ENCODE measurements around the gene PLXNA4. TPM values are rescaled to one million over a fixed set of nuclear protein-coding genes. Genes with fewer than 3 reads are reported as not detected.
A peak's percentile ranks its signal among the peaks of the same experiment; 100 is the strongest.

PLXNA4 gene
- total and polyA plus RNA-seq, 10 donors, result 0.15 to 14.7 (median 8.7) TPM

DNA sequence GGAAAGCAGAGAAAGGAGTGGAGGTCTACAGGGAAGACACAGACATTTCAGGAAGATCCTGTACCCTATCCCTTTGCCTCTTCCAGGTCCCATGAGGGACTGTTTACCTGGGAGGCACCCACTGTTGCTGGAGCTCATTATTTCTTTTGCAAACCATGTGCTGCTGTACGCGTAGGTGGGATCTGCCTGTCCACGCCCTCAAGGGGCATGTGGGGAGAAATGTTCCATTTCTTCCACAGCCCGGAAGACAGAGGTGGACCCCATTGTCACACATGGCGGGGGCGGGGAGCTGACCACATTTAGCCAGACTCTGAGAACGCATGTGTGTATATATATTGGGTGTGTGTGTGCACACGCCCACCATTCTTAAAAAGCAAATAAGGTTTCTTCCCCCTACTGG is 2.0 kb downstream of the PLXNA4 start:
- no peak overlapping the region for H3K27ac ChIP-seq
- peaks cover 10 to 69% (median 32%) of the 10 kb centered on the region in 6 donors for H3K4me1 ChIP-seq
- peak overlapping the region in 2 of 8 donors; percentile 46 to 73 for H3K4me3 ChIP-seq
- 23 to 38% (median 29%) methylated on average over 8 of the region's 8 CpGs for WGBS, 5 donors
- no peaks in the 10 kb centered on the region for H3K36me3 ChIP-seq
- no peak for DNase-seq
- intact Hi-C loops (cut with DNase I; ENCODE audit: low total_unique reads), result no loop called here
- H3K9me3 ChIP-seq, result no peaks in the 10 kb centered on the region
- peaks cover 0 to 97% (median 58%) of the 10 kb centered on the region in 7 donors for H3K27me3 ChIP-seq (replicated peaks in 1 of 7)
- TF ChIP-seq POLR2A (IDR thresholded peaks at IDR 0.05), result no peak
- TF ChIP-seq, protein P1, sequence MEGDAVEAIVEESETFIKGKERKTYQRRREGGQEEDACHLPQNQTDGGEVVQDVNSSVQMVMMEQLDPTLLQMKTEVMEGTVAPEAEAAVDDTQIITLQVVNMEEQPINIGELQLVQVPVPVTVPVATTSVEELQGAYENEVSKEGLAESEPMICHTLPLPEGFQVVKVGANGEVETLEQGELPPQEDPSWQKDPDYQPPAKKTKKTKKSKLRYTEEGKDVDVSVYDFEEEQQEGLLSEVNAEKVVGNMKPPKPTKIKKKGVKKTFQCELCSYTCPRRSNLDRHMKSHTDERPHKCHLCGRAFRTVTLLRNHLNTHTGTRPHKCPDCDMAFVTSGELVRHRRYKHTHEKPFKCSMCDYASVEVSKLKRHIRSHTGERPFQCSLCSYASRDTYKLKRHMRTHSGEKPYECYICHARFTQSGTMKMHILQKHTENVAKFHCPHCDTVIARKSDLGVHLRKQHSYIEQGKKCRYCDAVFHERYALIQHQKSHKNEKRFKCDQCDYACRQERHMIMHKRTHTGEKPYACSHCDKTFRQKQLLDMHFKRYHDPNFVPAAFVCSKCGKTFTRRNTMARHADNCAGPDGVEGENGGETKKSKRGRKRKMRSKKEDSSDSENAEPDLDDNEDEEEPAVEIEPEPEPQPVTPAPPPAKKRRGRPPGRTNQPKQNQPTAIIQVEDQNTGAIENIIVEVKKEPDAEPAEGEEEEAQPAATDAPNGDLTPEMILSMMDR (IDR thresholded peaks at IDR 0.05 in 8 of 11, conservative IDR thresholded peaks at IDR 0.05 in 3 of 11), result no peak
- TF ChIP-seq POLR2AphosphoS5 (IDR thresholded peaks at IDR 0.05), result no peak

- peaks cover 10 to 77% (median 32%) of the 10 kb centered on the region in 6 donors for H3K4me1 ChIP-seq
- no peak for DNase-seq
- no peaks in the 10 kb centered on the region for H3K36me3 ChIP-seq
- no peaks in the 10 kb centered on the region for H3K9me3 ChIP-seq
- H3K4me3 ChIP-seq, result peak overlapping the region in 1 of 8 donors; percentile 73
- intact Hi-C loops (cut with DNase I; ENCODE audit: low total_unique reads), result no loop called here
- H3K27me3 ChIP-seq (replicated peaks in 1 of 7), result peaks cover 0 to 98% (median 58%) of the 10 kb centered on the region in 7 donors
- TF ChIP-seq POLR2AphosphoS5 (IDR thresholded peaks at IDR 0.05), result no peak
- no peak for TF ChIP-seq POLR2A (IDR thresholded peaks at IDR 0.05)
- TF ChIP-seq, protein P1 (IDR thresholded peaks at IDR 0.05 in 8 of 11, conservative IDR thresholded peaks at IDR 0.05 in 3 of 11), result no peak
- 12 to 19% (median 16%) methylated on average over 13 of the region's 13 CpGs for WGBS, 5 donors
- no peak overlapping the region for H3K27ac ChIP-seq
These were observed 2.9 kb downstream of the PLXNA4 start for GRCh38 chr7:132573251-132573955.

DNA sequence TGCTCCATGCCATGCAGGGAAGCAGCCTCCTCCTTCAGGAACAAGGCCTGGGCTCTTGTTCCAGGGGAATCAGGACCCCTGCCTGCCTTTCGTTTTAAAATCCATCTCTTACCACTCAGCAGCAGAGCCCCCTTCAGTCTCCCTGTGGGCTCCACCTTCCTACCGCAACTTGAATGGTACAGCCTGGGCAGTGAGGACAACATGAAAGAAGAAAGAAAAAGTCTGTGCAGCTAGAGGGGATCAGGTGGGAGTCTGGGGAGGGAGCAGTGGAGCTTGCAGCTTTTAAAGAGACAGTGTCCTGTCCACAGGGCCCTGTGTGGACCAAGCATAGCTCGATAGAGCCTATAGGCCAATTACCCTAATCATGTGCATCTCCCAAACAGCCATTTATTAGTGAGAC is 3.7 kb downstream of the PLXNA4 start:
- Histone ChIP-seq H3K27me3 (replicated peaks in 1 of 7) (peaks cover 0 to 98% (median 50%) of the 10 kb centered on the region in 7 donors), H3K4me1 (peaks cover 10 to 74% (median 29%) of the 10 kb centered on the region in 6 donors), H3K27ac (no peak overlapping the region), H3K4me3 (no peak overlapping the region), H3K36me3 (no peaks in the 10 kb centered on the region), H3K9me3 (no peaks in the 10 kb centered on the region)
- TF ChIP-seq, protein P1 (IDR thresholded peaks at IDR 0.05 in 8 of 11, conservative IDR thresholded peaks at IDR 0.05 in 3 of 11), result no peak
- TF ChIP-seq POLR2A (IDR thresholded peaks at IDR 0.05) (no peak), POLR2AphosphoS5 (IDR thresholded peaks at IDR 0.05) (no peak)
- intact Hi-C loops (cut with DNase I; ENCODE audit: low total_unique reads), result no loop called here
- no peak for DNase-seq
- WGBS, 5 donors, result 30 to 65% (median 45%) methylated on average over 3 of the region's 3 CpGs

DNA sequence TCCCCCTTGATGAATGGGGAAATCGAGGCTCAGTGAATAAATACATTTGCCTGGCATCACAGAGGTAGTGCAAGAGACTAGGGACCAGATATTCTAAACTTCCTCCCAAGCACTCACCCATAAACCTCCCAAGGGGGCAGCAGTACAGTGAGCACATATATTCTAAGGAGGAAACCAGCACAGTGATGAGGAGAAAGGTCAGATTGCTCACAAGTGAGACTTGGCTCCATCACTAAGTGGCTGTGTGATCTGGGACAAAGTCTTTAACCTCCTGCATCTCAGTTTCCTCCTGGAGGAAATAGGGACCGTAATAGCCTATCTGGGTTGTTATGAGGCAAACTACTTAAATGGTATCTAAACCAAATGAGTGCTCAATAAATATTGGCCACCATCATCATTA is 4.3 kb downstream of the PLXNA4 start:
- DNase-seq, result no peak
- Histone ChIP-seq H3K36me3 (no peaks in the 10 kb centered on the region), H3K4me3 (no peak overlapping the region), H3K27ac (no peak overlapping the region), H3K4me1 (peaks cover 10 to 69% (median 27%) of the 10 kb centered on the region in 6 donors), H3K27me3 (replicated peaks in 1 of 7) (peaks cover 0 to 96% (median 46%) of the 10 kb centered on the region in 7 donors), H3K9me3 (no peaks in the 10 kb centered on the region)
- intact Hi-C loops (cut with DNase I; ENCODE audit: low total_unique reads), result no loop called here
- 55 to 67% (median 60%) methylated on average over 2 of the region's 2 CpGs for WGBS, 5 donors
- TF ChIP-seq, protein P1 (IDR thresholded peaks at IDR 0.05 in 8 of 11, conservative IDR thresholded peaks at IDR 0.05 in 3 of 11), result no peak
- no peak for TF ChIP-seq POLR2A (IDR thresholded peaks at IDR 0.05)
